NCI-H187 treated with DMSO at 0.1 percent for 48 hours (cell line): ENCODE data around the gene TOX4.

Experiments used
- DNase-seq: peaks from one replicate; lab custom pipeline; 2025; lab: John Stamatoyannopoulos, UW

Gene TOX4

DNA sequence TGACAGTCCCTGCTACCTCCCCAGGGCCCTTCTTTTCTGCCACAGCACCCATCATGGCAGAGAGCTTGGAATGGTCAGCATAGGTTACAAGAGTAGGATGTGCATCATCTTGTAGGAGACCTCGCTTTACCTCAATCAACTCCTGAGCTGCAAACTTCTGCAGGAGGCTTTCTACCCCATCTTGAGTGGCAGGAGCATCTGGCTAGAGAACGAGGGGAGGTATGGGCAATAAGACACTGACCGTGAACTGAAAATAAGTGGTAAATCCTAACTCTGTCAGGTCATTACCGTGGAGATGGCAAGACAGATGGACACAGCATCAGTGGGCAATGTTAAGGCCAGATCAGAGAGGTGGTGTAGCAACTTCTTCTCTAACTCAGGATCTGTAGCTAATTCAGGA, 26.4 kb downstream of the TOX4 start:
- DNase-seq = no peak

GRCh38 chr14:21505012-21505553, 28.1 kb downstream of the TOX4 start:
- DNase-seq = no peak

DNA sequence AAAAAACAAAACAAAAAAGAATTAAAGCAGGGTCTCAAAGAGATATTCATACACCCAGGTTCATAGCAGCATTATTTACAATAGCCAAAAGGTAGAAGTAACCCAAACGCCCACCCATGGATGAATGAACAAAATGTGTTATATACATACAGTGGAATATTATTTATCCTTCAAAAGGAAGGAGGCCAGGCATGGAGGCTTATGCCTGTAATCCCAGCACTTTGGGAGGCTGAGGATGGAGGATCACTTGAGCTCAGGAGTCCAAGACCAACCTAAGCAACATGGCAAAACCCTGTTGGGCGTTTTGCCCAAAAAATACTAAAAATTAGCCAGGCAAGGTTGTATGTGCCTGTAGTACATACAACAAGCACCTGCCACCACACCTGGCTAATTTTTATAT, 29.6 kb downstream of the TOX4 start:
- DNase-seq = no peak

GRCh38 chr14:21509432-21510143, 32.6 kb downstream of the TOX4 start:
- no peak for DNase-seq

GRCh38 chr14:21510735-21511657, 34.0 kb downstream of the TOX4 start, which contains the start of gene METTL3:
TSS of gene METTL3 (minus strand) at chr14:21511340. CDS start at chr14:21511223, 117 bp downstream.
- peak; percentile 98 for DNase-seq

- DNase-seq = no peak
Observed at GRCh38 chr14:21514341-21514740, 37.3 kb downstream of the TOX4 start.

DNA sequence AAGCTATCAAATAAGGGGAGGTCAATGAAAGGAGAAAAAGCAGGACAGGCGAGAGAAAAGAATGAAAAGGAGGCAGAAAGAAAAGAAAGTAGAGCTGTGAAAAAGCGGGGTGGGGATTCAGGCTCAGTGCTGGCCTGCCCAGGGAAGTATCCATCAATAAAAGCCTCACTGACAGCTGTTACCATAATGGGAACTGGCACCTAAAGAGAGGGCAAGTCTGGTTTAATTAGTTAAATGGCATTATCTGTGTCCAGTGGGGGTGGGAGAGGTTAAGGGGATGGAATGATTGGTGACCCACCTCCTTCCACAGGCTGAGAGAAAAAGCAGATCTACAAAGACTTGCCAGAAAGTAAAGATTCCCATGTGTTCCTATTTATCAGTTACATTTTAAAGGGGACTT, 41.7 kb downstream of the TOX4 start:
- DNase-seq = no peak

GRCh38 chr14:21520767-21521166, 43.8 kb downstream of the TOX4 start:
- no peak for DNase-seq

DNA sequence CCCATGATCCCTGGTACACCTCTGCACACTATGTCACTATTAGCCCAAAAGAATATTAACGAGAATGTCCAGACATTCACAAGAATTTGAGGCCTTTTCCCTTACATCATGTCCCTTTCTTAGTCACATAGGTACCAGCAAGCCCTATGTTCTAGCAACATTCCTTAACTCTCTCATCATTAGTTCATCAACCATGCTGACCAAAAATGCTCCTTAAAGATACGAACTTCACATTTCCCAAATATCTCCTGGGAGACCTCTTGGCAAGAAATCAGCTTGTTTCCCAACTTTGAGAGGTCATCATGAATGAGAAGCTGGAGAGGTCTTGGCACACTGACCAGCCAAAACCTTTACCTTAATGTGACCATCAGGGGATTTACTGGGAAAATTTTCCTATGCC, 44.5 kb downstream of the TOX4 start:
- DNase-seq = no peak

GRCh38 chr14:21523203-21523602, 46.2 kb downstream of the TOX4 start:
- DNase-seq = no peak

- no peak for DNase-seq
Observed at GRCh38 chr14:21524575-21525490, 47.8 kb downstream of the TOX4 start.

- no peak for DNase-seq
Observed at GRCh38 chr14:21525571-21525961, 48.6 kb downstream of the TOX4 start.

- DNase-seq = peak; percentile 97
Observed at GRCh38 chr14:21525962-21526671, 49.1 kb downstream of the TOX4 start, which contains the start of gene SALL2. TSS of gene SALL2 (minus strand) at chr14:21526346. CDS start at chr14:21526127, 219 bp downstream.

- DNase-seq = no peak
Observed at GRCh38 chr14:21526672-21527317, 49.8 kb downstream of the TOX4 start.

- no peak for DNase-seq
Observed at GRCh38 chr14:21527318-21527679, 50.3 kb downstream of the TOX4 start.

DNA sequence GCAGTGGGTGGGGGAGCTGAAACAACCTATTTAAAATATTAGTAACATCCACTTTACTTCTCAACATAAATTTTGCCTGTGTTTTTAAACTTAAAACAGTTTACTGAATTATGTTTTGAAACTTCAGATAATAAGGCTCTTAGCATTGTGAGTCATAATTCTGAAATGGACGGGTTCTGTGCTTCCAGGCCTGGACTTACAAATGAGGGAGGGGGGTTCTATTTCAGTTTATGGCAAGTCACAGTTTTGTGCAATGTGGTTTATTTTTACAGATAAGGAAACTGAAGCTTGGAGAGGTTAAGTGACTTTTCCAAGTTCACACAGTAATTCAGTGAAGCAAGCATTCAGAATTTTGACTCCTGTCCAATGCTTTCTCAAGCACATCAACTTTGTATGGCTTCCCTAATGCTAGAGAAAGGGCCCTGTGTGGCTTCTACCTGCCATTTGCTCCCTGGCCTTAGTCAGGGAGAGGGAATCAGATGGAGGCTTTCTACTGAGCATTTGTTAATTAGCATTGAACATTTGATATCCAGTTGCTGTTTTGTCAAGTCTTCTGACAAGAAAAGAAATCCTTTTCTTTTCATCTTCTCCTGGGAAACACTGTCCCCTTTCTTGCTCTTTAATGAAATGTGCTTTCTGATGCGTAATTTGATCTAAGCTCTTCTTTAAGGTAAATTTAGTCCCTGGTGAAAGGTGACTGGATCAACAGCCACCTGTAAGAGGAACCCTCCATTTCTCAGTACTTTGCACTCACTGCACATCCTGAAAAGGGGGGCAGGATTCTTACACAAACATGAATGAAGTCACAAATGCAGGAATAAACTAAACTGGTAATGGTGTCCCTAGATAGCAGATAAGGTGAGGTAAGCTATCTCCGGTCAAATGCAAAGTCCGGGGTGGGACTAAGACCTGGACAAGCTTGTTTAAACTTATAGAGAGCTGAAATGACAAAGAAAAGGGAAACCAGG, 51.7 kb downstream of the TOX4 start:
- DNase-seq = peak; percentile 26

DNA sequence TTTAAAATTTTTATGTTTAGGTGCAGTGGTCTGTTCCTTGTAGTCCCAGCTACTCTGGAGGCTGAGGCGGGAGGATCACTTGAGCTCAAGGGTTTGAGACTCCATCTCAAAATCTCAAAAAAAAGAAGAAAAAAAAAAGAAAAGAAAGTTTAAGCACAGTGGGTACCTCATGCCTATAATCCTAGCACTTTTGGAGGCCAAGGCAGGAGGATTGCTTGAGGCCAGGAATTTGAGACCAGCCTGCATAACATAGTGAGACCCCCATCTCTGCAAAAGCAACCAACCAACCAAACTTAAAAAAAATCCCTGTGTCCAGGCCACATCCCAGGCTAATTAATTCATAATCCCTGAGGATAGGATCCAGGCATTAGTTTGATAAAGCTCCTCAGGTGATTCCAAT, 52.5 kb downstream of the TOX4 start:
- no peak for DNase-seq

DNA sequence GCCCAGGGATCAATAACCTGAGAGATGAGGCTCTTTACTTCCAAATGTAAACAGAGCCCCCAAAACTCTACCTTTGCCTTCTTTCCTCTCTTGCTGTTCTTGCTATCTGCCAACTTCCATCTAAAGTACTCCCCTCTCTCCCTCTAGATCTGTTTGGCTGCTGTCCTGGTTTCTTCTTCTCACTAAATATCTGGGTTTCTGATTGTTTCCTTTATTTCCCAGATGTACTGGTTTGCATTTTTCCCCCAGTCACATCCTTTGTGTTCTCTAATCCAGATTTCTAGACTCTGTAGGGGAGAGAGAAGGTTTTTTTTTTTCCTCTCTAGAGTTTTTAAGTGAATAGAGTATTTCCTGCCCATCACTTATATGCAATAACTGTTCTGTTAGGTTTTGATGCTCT, 56.3 kb downstream of the TOX4 start:
- DNase-seq = no peak

- DNase-seq = no peak
Observed at GRCh38 chr14:21534576-21534975, 57.6 kb downstream of the TOX4 start.
